K562 (cell line): ENCODE results near the gene ENHO. TPM values are rescaled to one million over a fixed set of nuclear protein-coding genes. Genes with fewer than 3 reads are reported as not detected.

Experiments
- ATAC-seq: fragments of 200-7000 bp; cut with Tn5 transposase; 3 replicates; pipeline ENCODE4 v1.9.1; 2020; ENCODE audit warnings: moderate library complexity
- BruUV-seq: library from RNA; stranded (reverse); fragments of 400-500 nt; replicated peaks from 2 replicates; lab custom pipeline; 2021; lab: Mats Ljungman, UMichigan
- CTCF ChIA-PET: fragments of 300-600 bp; formaldehyde crosslinking; extraction: SDS; loops from one replicate; lab custom pipeline; 2021; ENCODE audit warnings: low intra/inter-chr PET ratio; lab: Yijun Ruan, JAX
- POLR2A ChIA-PET: fragments of 300-600, 350-650 bp; sonication (Branson Sonifier 250); formaldehyde crosslinking; extraction: SDS; loops from one replicate; lab custom pipeline; 2021; ENCODE audit warnings: antibody characterized with exemption, inconsistent platforms; lab: Yijun Ruan, JAX
- DNase-seq, 4 experiments: peaks; one replicate each; pipeline versions ENCODE4 v3.0.0 to v3.0.0-alpha.2; 2011 to 2018; ENCODE audit warnings: low spot score in 3 of 4, mixed read lengths in 3 of 4; ENCODE audit errors: extremely low read depth in 1 of 4
- FAIRE-seq: peaks from 2 replicates; lab custom pipeline; 2011; peaks lifted over from hg19 to GRCh38; lab: Jason Lieb, UNC
- H2AFZ ChIP-seq: 2 replicates; pipeline ENCODE4 v1.6.0; 2011; ENCODE audit warnings: low read depth, low read length, control low read depth, inconsistent platforms
- H3K27ac ChIP-seq: fragments of 200-600 bp; 3 replicates; pipeline ENCODE4 v1.8.0; 2011; ENCODE audit warnings: low read depth, mild to moderate bottlenecking, control low read depth, inconsistent platforms, low read length, moderate library complexity, mixed read lengths; ENCODE audit errors: extremely low read depth
- H3K27me3 ChIP-seq, 2 experiments: fragments of 300-600 bp in 1 of 2; 2 replicates in 1 of 2; 3 replicates in 1 of 2; pipeline versions ENCODE4 v1.6.0 to v1.8.0; 2011; ENCODE audit warnings: inconsistent platforms in 2 of 2, low read length in 2 of 2, mild to moderate bottlenecking in 1 of 2, mixed read lengths in 1 of 2, moderate library complexity in 1 of 2; ENCODE audit not compliant: control insufficient read depth in 2 of 2, insufficient read depth in 2 of 2
- H3K36me3 ChIP-seq: fragments of 300-600 bp; 3 replicates; pipeline ENCODE4 v1.8.0; 2011; ENCODE audit warnings: mild to moderate bottlenecking, low read length, inconsistent platforms; ENCODE audit not compliant: control insufficient read depth, insufficient read depth
- H3K4me1 ChIP-seq, 2 experiments: fragments of 200-600 bp in 1 of 2; replicated peaks in 1 of 2; 2 replicates in 1 of 2; 3 replicates in 1 of 2; pipeline versions ENCODE4 v1.5.1 to v1.8.0; 2011; ENCODE audit warnings: inconsistent platforms in 2 of 2, low read length in 2 of 2, mild to moderate bottlenecking in 1 of 2, mixed read lengths in 1 of 2, moderate library complexity in 1 of 2; ENCODE audit not compliant: control insufficient read depth in 2 of 2, insufficient read depth in 2 of 2
- H3K4me2 ChIP-seq: 2 replicates; pipeline ENCODE4 v1.6.1; 2011; ENCODE audit warnings: low read length, control low read depth, inconsistent platforms, mixed read lengths; ENCODE audit not compliant: insufficient read depth
- H3K4me3 ChIP-seq: fragments of 200-600 bp; sonication (generic), shearing (Covaris generic); 2 replicates; pipeline ENCODE4 v1.5.1; 2016; ENCODE audit warnings: control low read depth, inconsistent platforms
- H3K79me2 ChIP-seq: fragments of 200-600 bp; 3 replicates; pipeline ENCODE4 v1.8.0; 2011; ENCODE audit warnings: low read length, inconsistent platforms; ENCODE audit not compliant: control insufficient read depth, insufficient read depth
- H3K9ac ChIP-seq, 2 experiments: 2 replicates each; pipeline versions ENCODE4 v1.6.0 to v1.6.1; 2011; ENCODE audit warnings: low read depth in 2 of 2, low read length in 2 of 2, control low read depth in 1 of 2, inconsistent platforms in 1 of 2, mild to moderate bottlenecking in 1 of 2, mixed read lengths in 1 of 2; ENCODE audit not compliant: insufficient read depth in 1 of 2
- H3K9me1 ChIP-seq: one replicate; pipeline ENCODE4 v1.6.0; 2011; ENCODE audit warnings: inconsistent platforms, mild to moderate bottlenecking, low read length, moderate library complexity; ENCODE audit not compliant: control insufficient read depth, insufficient read depth
- H3K9me3 ChIP-seq: replicated peaks from 2 replicates; pipeline ENCODE4 v1.5.1; 2011; ENCODE audit warnings: low read depth, low read length, inconsistent platforms; ENCODE audit not compliant: control insufficient read depth, insufficient read depth
- H4K20me1 ChIP-seq: replicated peaks from 2 replicates; pipeline ENCODE4 v1.6.1; 2011; ENCODE audit warnings: low read length, inconsistent platforms, mixed read lengths; ENCODE audit not compliant: control insufficient read depth, insufficient read depth
- CHCHD3 ChIP-seq: fragments of 250-450 bp; sonication (Bioruptor Pico); IDR thresholded peaks from 2 replicates; pipeline ENCODE4 v2.1.2; 2022; ENCODE audit warnings: mild to moderate bottlenecking
- ELF1 ChIP-seq: fragments of 200-800 bp; sonication (Bioruptor generic); IDR thresholded peaks from 2 replicates; pipeline ENCODE4 v1.6.1; 2016; ENCODE audit warnings: missing genetic modification characterization, missing compliant biosample characterization
- ELK1 ChIP-seq: sonication (generic); formaldehyde crosslinking; IDR thresholded peaks from 2 replicates; pipeline ENCODE4 v1.8.1; 2022; ENCODE audit warnings: missing genetic modification reagents
- EP400 ChIP-seq: fragments of 450-650 bp; IDR thresholded peaks from 2 replicates; pipeline ENCODE4 v1.6.1; 2017; ENCODE audit warnings: antibody characterized with exemption, mild to moderate bottlenecking, moderate library complexity
- FOXP4 ChIP-seq: sonication (generic); formaldehyde crosslinking; IDR thresholded peaks from 2 replicates; pipeline ENCODE4 v1.8.0; 2022; ENCODE audit warnings: mild to moderate bottlenecking, missing genetic modification reagents, borderline replicate concordance
- GTF3C2 ChIP-seq: IDR thresholded peaks from 3 replicates; pipeline ENCODE4 v1.6.1; 2011; ENCODE audit warnings: borderline replicate concordance, mild to moderate bottlenecking, moderate library complexity; ENCODE audit not compliant: insufficient read length; ENCODE audit errors: extremely low read depth
- HDAC6 ChIP-seq: IDR thresholded peaks from 2 replicates; pipeline ENCODE4 v1.6.1; 2012; ENCODE audit warnings: low read depth, mild to moderate bottlenecking, control low read depth, inconsistent platforms, low read length, moderate library complexity
- HOXB6 ChIP-seq: fragments of 250-450 bp; sonication (Bioruptor Pico); IDR thresholded peaks from 2 replicates; pipeline ENCODE4 v1.5.1; 2022; ENCODE audit warnings: mild to moderate bottlenecking, borderline replicate concordance
- NCOA1 ChIP-seq: fragments of 450-650 bp; IDR thresholded peaks from 2 replicates; pipeline ENCODE4 v1.6.1; 2016; ENCODE audit warnings: low read depth
- RBM14 ChIP-seq: fragments of 200-400 bp; formaldehyde crosslinking; IDR thresholded peaks from 2 replicates; pipeline ENCODE4 v1.6.1; 2018; ENCODE audit warnings: low read depth, mild to moderate bottlenecking, low read length, moderate library complexity, borderline replicate concordance; ENCODE audit not compliant: insufficient read depth
- RHOXF2B ChIP-seq: fragments of 250-450 bp; sonication (Bioruptor Pico); conservative IDR thresholded peaks from 2 replicates; pipeline ENCODE4 v1.5.1; 2021
- SP2 ChIP-seq: IDR thresholded peaks from 2 replicates; pipeline ENCODE4 v1.6.1; 2011; ENCODE audit warnings: mild to moderate bottlenecking, low read depth, low read length, moderate library complexity; ENCODE audit not compliant: poor library complexity, severe bottlenecking; ENCODE audit errors: extremely low read depth
- SUPT5H ChIP-seq: fragments of 450-650 bp; IDR thresholded peaks from 2 replicates; pipeline ENCODE4 v1.6.1; 2016
- ZBTB8A ChIP-seq: fragments of 450-650 bp; IDR thresholded peaks from 2 replicates; pipeline ENCODE4 v1.6.1; 2018; ENCODE audit warnings: mild to moderate bottlenecking, moderate library complexity; ENCODE audit not compliant: partially characterized antibody
- ZFP1 ChIP-seq: fragments of 450-650 bp; formaldehyde crosslinking; IDR thresholded peaks from 2 replicates; pipeline ENCODE4 v1.4.0; 2020; ENCODE audit warnings: mild to moderate bottlenecking, mixed read lengths
- WGBS: fragments of 100-300 bp; shearing (Covaris generic); methylation state at CpG from one replicate; pipeline ENCODE4 v1.1.6; 2016; ENCODE audit warnings: low coverage, mixed read lengths; ENCODE audit not compliant: insufficient coverage; ENCODE audit errors: missing lambda C conversion rate; 5-methylcytosine and 5-hydroxymethylcytosine counted together
- in situ Hi-C: fragments of 300-500 bp; cut with MboI; formaldehyde crosslinking; loops from 4 replicates; pipeline ENCODE4 v1.15.0; 2018; ENCODE audit warnings: inconsistent platforms, mixed read lengths
- intact Hi-C: fragments of 100-400 bp; cut with micrococcal nuclease; formaldehyde crosslinking; loops from 2 replicates; pipeline ENCODE4 v1.14.2; 2022
- polyA plus RNA-seq, 8 experiments: library from polyadenylated mRNA; depleted of rRNA in 4 of 8; stranded (reverse) in 5 of 8; unstranded in 3 of 8; fragments of >200 nt; fragmentation: Nextera tagmentation in 2 of 8; fragmentation: Illumina TruSeq in 1 of 8; extraction: Ambion mirVana in 2 of 8; extraction: Trizol in 1 of 8; gene quantifications; 2 replicates each; pipeline versions ENCODE4 v1.2.1 to v1.2.3, GENCODE V29; 2011 to 2014; ENCODE audit warnings: inconsistent platforms in 1 of 8, missing spikeins in 1 of 8
- total RNA-seq, 7 experiments: library from RNA; depleted of rRNA in 6 of 7; stranded (reverse); fragments of >200 nt in 6 of 7; fragmentation: Illumina TruSeq in 2 of 7; extraction: Trizol in 2 of 7; gene quantifications; 2 replicates each; pipeline versions ENCODE4 v1.2.1 to v1.2.3, GENCODE V29; 2011 to 2021; ENCODE audit warnings: low replicate concordance in 1 of 7

The ENHO gene
- total and polyA plus RNA-seq, 9 of the 15 experiments (the other 6 are each of a cell fraction or from before 2014, with no cell fraction given), result 0.24 TPM; not detected in 8

GRCh38 chr9:34550016-34550680 is 27.4 kb upstream of the ENHO start (continued):
- TF ChIP-seq ELK1 (CRISPR knock-in tag), result no peak

GRCh38 chr9:34549407-34549732 is 26.6 kb upstream of the ENHO start:
- no peak overlapping the region for H3K27ac ChIP-seq
- intact Hi-C loops, result no loop called here
- no peaks in the 10 kb centered on the region for H3K9me3 ChIP-seq
- BruUV-seq, result no TSS peak
- 0% methylated on average over 3 of the region's 5 CpGs for WGBS
- H3K27me3 ChIP-seq, result peaks cover 0 to 35% of the 10 kb centered on the region in 2 experiments; a peak in 3 of 5 replicates
- CTCF ChIA-PET, result interaction anchor here (1.2 to 1.6 kb wide), 2 partner anchors 42 to 53 kb away, joined by 3 to 8 read pairs; no protein-coding TSS in a partner anchor
- ATAC-seq, result no peak
- FAIRE-seq, result no peak
- H3K4me3 ChIP-seq, result no peak overlapping the region
- no peaks in the 10 kb centered on the region for H3K4me1 ChIP-seq
- no peaks in the 10 kb centered on the region for H3K36me3 ChIP-seq
- peaks cover 9% of the 10 kb centered on the region; the same call in 1 of the 2 replicates for H4K20me1 ChIP-seq
- no peak overlapping the region for H3K9ac ChIP-seq
- DNase-seq, result no peak
- no peak overlapping the region for H2AFZ ChIP-seq
- H3K4me2 ChIP-seq, result no peak overlapping the region
- H3K9me1 ChIP-seq, result no peaks in the 10 kb centered on the region
- H3K79me2 ChIP-seq, result no peaks in the 10 kb centered on the region
- POLR2A ChIA-PET, result no interaction called here
- in situ Hi-C loops, result no loop called here
- no peak for TF ChIP-seq FOXP4 (CRISPR knock-in tag)
- no peak for TF ChIP-seq HOXB6 (CRISPR knock-in tag)
- no peak for TF ChIP-seq ZFP1
- TF ChIP-seq HDAC6, result no peak
- TF ChIP-seq RBM14, result no peak
- no peak for TF ChIP-seq CHCHD3 (CRISPR knock-in tag)
- no peak for TF ChIP-seq RHOXF2B
- no peak for TF ChIP-seq GTF3C2
- no peak for TF ChIP-seq ZBTB8A
- TF ChIP-seq EP400, result no peak
- TF ChIP-seq NCOA1, result no peak
- TF ChIP-seq ELF1 (tag), result no peak
- no peak for TF ChIP-seq SUPT5H
- TF ChIP-seq SP2, result no peak
